Tibial artery (tissue), 4 donors: ENCODE measurements around the gene CHD6.

Experiments
- DNase-seq, 2 donors: peaks; one replicate each; pipeline ENCODE4 v3.0.0-alpha.2; 2019
- H3K27ac ChIP-seq, 2 donors: fragments of 200-600 bp; sonication (generic) in 1 of 2; 1 replicate in 1 of 2; 2 replicates in 1 of 2; pipeline ENCODE4 v1.5.1; 2018 to 2019; ENCODE audit warnings: mild to moderate bottlenecking in 1 of 2
- H3K27me3 ChIP-seq, 2 donors: fragments of 200-600 bp; sonication (generic) in 1 of 2; one replicate each; pipeline versions ENCODE4 v1.5.1 to v1.6.0; 2016 to 2019
- H3K36me3 ChIP-seq, 3 donors: fragments of 200-600 bp; sonication (generic) in 2 of 3; one replicate each; pipeline ENCODE4 v1.5.1; 2016 to 2019; ENCODE audit warnings: mild to moderate bottlenecking in 2 of 3
- H3K4me1 ChIP-seq, 4 donors: fragments of 200-600 bp; sonication (generic) in 2 of 4; 1 replicate in 3 of 4; 2 replicates in 1 of 4; pipeline ENCODE4 v1.5.1; 2016 to 2019
- H3K4me3 ChIP-seq, 2 donors: fragments of 200-600 bp; sonication (generic) in 1 of 2; 1 replicate in 1 of 2; 2 replicates in 1 of 2; pipeline ENCODE4 v1.5.1; 2018 to 2019; ENCODE audit warnings: mild to moderate bottlenecking in 2 of 2
- H3K9me3 ChIP-seq, 3 donors: fragments of 200-600 bp; sonication (generic) in 1 of 3; one replicate each; pipeline ENCODE4 v1.5.1; 2016 to 2019
- CTCF ChIP-seq, 2 experiments: fragments of 200-600 bp in 1 of 2; fragments of 450-650 bp in 1 of 2; IDR thresholded peaks; one replicate each; pipeline ENCODE4 v1.5.1; 2017 to 2019; ENCODE audit warnings: antibody characterized with exemption in 2 of 2, mild to moderate bottlenecking in 1 of 2, moderate library complexity in 1 of 2
- intact Hi-C: fragments of 100-400 bp; cut with DNase I; formaldehyde crosslinking; loops from one replicate; pipeline ENCODE4 v1.15.0; 2023; ENCODE audit warnings: low total_unique reads

The CHD6 gene

GRCh38 chr20:41534170-41534569 is 84.0 kb downstream of the CHD6 start:
- TF ChIP-seq CTCF (IDR thresholded peaks at IDR 0.05) = no peak
- no peak overlapping the region for H3K27ac ChIP-seq
- no peak overlapping the region for H3K4me3 ChIP-seq
- intact Hi-C loops = no loop called here
- DNase-seq = no peak
- peaks cover 0 to 14% (median 6%) of the 10 kb centered on the region in 4 donors for H3K4me1 ChIP-seq
- no peaks in the 10 kb centered on the region for H3K9me3 ChIP-seq
- peaks cover 9 to 18% (median 9%) of the 10 kb centered on the region in 3 donors for H3K36me3 ChIP-seq
- H3K27me3 ChIP-seq = no peaks in the 10 kb centered on the region

GRCh38 chr20:41533537-41534136 is 84.5 kb downstream of the CHD6 start:
- no peak for TF ChIP-seq CTCF (IDR thresholded peaks at IDR 0.05)
- intact Hi-C loops = no loop called here
- Histone ChIP-seq H3K36me3 (peaks cover 9 to 18% (median 9%) of the 10 kb centered on the region in 3 donors), H3K4me3 (no peak overlapping the region), H3K9me3 (no peaks in the 10 kb centered on the region), H3K27me3 (no peaks in the 10 kb centered on the region), H3K4me1 (peaks cover 0 to 15% (median 6%) of the 10 kb centered on the region in 4 donors), H3K27ac (no peak overlapping the region)
- no peak for DNase-seq

- Histone ChIP-seq H3K27ac (no peak overlapping the region), H3K4me1 (peaks cover 0 to 21% (median 6%) of the 10 kb centered on the region in 4 donors), H3K9me3 (no peaks in the 10 kb centered on the region), H3K4me3 (no peak overlapping the region), H3K27me3 (no peaks in the 10 kb centered on the region), H3K36me3 (peaks cover 8 to 16% (median 9%) of the 10 kb centered on the region in 3 donors)
- no peak for DNase-seq
- intact Hi-C loops = no loop called here
- TF ChIP-seq CTCF (IDR thresholded peaks at IDR 0.05) = no peak
Measured at GRCh38 chr20:41532935-41533334, 85.2 kb downstream of the CHD6 start.

- intact Hi-C loops = no loop called here
- no peak overlapping the region for H3K27ac ChIP-seq
- H3K4me3 ChIP-seq = no peak overlapping the region
- no peaks in the 10 kb centered on the region for H3K27me3 ChIP-seq
- H3K36me3 ChIP-seq = peaks cover 6 to 13% (median 9%) of the 10 kb centered on the region in 3 donors
- no peak for TF ChIP-seq CTCF (IDR thresholded peaks at IDR 0.05)
- DNase-seq = no peak
- peaks cover 0 to 21% (median 6%) of the 10 kb centered on the region in 4 donors for H3K4me1 ChIP-seq
- H3K9me3 ChIP-seq = no peaks in the 10 kb centered on the region
Measured at GRCh38 chr20:41531518-41532275, 86.5 kb downstream of the CHD6 start.

GRCh38 chr20:41530923-41531322 is 87.3 kb downstream of the CHD6 start:
- Histone ChIP-seq H3K27ac (no peak overlapping the region), H3K27me3 (no peaks in the 10 kb centered on the region), H3K4me3 (no peak overlapping the region), H3K9me3 (no peaks in the 10 kb centered on the region), H3K4me1 (peaks cover 0 to 25% (median 9%) of the 10 kb centered on the region in 4 donors), H3K36me3 (peaks cover 6 to 13% (median 9%) of the 10 kb centered on the region in 3 donors)
- no peak for DNase-seq
- TF ChIP-seq CTCF (IDR thresholded peaks at IDR 0.05) = no peak
- intact Hi-C loops = no loop called here
